ENCODE measurements around the gene ZFR.
"Not testable (repeated sequence)": the region's sequence is repeated elsewhere in the genome, so short reads cannot be mapped to it uniquely, and the experiment has no call there.

Gene ZFR

GRCh38 chr5:32403760-32404159 is 40.8 kb downstream of the ZFR start:
- DNase-seq = no peak

- no peak for DNase-seq
Observed at GRCh38 chr5:32400401-32400800, 44.1 kb downstream of the ZFR start.

GRCh38 chr5:32398754-32399153 is 45.8 kb downstream of the ZFR start:
- DNase-seq = not testable (repeated sequence)

DNA sequence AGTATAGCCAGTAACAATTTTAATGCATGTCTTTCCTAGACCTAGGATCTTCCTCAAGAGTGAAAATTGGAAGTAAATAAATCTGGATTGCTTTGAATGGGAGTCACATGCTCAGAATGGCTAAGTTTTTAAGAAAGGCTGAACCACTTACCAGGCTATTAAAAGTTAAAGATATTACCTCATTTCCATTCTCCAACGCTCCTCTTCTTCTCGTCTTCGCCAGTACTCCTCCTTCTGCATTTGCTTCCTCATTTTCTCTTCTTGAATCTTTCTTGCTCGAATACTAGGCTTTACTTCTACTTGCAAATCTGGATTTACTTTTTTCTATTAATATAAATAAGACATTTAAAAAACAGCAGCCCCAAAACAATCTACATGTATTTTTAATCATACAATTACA is 49.6 kb downstream of the ZFR start:
- no peak for DNase-seq

GRCh38 chr5:32392039-32392438 is 52.5 kb downstream of the ZFR start:
- no peak for DNase-seq

DNA sequence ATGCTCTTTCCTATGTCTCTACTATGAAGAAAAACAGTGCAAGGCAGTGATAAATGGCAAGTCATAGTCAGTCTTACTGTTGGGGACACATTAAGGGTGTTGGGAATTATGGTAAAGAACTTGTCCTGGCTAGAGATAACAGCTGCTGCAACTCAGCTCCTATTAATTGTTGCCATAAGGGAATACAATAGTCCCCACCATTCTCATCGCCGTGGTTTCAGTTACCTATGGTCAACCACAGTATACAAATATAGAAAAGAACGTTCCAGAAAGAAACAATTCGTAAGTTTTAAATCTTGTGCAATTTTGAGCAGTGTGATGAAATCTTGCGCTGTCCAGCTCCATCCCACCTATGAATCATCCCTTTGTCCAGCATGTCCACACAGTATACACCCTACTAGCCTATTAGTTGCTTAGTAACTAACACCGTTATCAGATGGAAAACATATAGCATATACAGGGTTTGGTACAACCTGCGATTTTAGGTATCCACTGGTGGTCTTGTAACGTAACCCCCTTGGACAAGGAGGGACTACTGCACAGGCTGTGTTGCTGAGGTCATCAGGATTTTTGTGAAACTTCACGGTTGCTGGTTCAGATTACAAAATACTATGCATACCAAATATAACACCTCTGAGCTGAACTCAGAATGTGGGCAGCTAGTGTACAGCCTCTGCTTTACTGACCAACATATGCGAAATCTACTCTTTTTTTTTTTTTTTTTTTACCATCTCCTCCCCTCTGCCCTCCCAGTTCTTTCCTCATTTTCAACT is 53.5 kb downstream of the ZFR start:
- no peak for DNase-seq

DNA sequence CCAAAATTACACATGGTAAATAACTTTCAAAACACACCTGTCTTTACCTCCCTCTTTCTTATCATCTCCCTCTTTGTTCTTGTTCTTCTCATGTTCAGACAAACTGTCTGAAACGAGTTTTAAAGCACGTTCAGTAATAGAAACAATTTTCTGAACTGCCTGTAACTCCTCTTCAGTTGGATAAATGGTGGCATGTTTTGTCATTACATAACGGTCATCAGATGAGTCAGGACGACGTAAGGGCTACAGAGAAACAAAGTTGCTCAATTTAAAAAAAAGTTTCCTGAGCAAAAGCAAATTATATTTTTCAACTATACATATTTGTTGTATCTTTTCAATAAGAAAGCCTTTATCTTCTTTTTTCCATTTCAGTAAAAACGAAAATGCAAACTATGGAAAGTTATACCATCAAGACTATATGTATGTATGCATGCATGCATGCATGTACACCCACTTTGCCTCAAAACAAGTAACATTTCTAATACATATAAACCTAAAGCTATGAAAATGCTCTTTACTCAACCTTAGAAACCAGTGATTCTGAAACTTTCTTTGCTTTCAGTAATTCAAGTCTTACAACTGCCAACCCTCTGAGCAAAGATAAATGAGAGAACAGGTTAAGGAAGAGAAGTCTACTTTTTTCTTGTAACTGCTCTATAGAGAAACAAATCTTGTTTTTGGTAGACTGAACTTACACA is 56.0 kb downstream of the ZFR start:
- DNase-seq = no peak

- DNase-seq = no peak
Observed at GRCh38 chr5:32387841-32388240, 56.7 kb downstream of the ZFR start.

DNA sequence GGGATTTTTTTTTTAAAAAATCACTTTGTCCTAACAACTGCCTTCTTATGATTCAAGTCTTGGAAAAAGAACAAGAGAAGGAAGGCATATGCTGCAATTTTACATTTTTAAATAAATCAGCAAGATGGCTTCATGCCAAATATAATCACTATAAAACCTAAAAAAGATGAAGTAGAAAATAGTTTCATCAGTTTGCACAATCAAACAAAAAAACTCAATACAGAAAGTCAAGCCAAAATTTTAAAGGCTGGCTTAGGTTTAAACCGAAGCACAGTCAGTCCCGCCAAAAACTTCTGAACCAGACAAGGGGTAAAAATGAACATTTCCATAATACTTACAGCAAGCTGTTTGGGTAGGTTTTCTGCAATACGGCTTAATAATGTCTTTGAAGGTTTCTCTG is 57.3 kb downstream of the ZFR start:
- no peak for DNase-seq

- no peak for DNase-seq
Observed at GRCh38 chr5:32384621-32385020, 59.9 kb downstream of the ZFR start.

DNA sequence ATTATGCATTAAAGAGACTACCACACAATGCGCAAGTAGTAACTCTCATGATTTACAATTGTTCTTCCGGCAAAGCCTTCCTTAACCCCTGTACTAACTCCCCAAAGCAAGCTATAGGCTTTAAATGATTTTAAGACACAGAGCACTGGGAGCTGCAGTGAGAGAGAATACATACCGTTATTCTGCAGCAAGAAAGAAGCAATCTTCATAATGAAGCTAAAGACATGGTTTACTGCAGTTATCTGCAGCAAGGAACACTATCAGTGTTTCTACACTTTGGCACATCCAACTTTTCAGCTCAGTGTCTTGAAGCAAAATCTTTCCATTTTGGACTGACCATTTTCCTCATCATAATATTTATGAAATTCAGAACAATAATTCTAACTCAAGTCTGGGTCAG is 61.0 kb downstream of the ZFR start:
- no peak for DNase-seq

DNA sequence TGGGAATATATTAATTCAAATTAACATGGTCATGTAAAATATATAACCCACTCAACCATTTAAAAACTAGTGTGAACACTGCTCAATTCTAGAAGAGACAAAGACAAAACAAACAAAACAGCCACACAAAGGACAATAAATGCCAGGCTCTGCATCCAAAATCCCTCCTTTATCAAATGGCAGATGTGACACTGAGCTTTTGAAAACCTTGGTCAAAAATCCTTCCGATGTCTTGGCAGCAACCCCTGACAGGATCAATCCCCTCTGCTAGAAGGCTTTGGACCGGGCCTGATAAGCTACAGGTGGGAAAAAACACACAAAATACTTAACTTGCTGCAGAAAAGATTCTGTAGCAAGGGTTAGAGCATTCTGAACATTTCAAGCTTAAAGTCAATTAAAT is 61.5 kb downstream of the ZFR start:
- DNase-seq = no peak

DNA sequence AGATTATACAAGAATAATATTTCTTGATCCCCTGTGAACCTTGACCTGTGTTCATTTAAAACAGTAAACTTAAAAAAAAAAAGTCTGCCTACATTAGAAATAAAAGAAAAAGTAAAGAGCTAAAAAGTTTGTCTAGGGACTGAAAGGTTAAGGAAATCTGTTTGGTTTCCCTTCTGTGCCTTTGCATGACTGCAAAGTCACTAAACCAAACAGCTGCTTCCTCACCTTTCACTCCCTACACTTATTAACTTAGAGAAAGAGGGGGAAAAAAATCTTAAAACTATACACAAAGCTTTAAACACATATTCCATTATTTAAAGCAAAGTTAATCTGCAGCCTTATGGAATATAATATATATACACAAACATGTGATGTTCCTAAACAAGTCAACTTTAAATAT is 65.1 kb downstream of the ZFR start:
- DNase-seq = no peak

DNA sequence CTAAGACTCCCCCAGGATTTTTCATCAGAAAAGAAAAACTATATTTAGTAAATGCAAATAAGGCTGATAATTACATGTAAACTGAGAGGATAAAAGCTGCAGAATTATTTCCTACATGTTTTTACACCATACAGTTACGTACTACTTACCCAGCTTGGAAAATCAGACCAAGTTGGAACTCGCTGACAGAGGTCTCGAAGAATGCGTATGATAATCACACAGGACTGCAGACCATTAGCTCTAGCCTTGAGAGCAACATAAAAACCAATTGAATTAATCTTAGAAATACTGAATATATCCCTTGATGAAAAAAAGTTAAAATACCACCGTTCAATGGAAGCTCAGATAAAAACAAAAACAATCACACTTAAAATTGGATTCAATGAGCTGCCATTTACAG is 65.6 kb downstream of the ZFR start:
- DNase-seq = no peak

- DNase-seq = no peak
Observed at GRCh38 chr5:32369542-32370155, 74.9 kb downstream of the ZFR start.

- DNase-seq = no peak
Observed at GRCh38 chr5:32369032-32369431, 75.5 kb downstream of the ZFR start.

- not testable (repeated sequence) for DNase-seq
Observed at GRCh38 chr5:32367271-32367670, 77.3 kb downstream of the ZFR start.

DNA sequence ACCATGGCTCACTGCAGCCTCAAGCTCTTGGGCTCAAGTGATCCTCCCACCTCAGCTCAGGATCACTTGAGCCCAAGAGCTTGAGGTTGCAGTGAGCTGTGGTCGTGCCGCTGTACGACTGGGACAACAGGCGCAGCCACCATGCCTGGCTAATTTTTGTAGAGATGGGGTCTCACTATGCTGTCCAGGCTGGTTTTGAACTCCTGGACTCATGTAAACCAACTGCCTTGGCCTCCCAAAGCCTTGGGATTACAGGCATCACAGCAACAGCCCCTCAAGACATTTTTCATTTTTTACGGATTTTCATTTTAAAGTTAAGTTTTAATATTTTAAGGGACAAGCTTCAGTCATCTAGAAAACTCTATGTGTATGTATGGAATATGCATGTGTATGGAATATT is 78.9 kb downstream of the ZFR start:
- DNase-seq = no peak

DNA sequence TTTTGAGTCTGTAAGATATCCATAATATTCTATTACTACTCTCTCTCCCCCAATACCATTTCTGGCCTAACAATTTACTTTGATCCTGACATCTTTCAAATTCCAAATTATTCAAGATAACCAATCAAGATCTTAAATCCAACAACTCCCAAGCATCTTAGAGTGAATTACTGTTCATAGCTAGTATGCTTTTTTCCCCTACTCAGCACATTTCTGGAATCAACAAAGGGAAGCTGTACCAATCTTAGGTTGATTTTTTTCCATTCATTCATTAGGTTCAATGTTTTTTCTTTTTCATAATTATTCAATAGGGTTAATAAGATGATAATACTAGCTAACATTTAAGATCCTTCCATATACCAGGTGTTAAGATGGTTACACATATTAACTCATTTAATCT is 81.5 kb downstream of the ZFR start:
- no peak for DNase-seq

DNA sequence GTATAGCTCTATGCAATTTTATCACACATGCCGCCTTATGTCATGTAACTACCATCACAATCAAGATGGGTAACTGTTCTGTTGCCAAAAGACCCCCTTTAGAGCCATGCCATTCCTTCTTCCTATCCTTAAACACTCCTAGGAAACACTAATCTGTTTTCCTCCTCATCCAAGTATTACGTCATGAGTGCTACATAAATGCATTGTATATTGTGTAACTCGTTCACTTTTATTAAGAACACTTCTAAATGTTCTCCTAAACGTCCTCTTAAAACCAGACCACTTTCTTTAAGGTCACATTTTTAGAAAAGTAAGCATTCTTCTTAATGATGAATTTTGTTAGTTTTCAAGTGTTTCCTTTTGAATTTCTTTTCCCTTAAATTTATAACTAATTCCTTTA is 82.0 kb downstream of the ZFR start:
- DNase-seq = no peak

GRCh38 chr5:32360906-32361305 is 83.6 kb downstream of the ZFR start:
- no peak for DNase-seq

GRCh38 chr5:32358611-32359010 is 85.9 kb downstream of the ZFR start:
- DNase-seq = no peak

GRCh38 chr5:32357658-32358057 is 86.9 kb downstream of the ZFR start:
- DNase-seq = no peak

DNA sequence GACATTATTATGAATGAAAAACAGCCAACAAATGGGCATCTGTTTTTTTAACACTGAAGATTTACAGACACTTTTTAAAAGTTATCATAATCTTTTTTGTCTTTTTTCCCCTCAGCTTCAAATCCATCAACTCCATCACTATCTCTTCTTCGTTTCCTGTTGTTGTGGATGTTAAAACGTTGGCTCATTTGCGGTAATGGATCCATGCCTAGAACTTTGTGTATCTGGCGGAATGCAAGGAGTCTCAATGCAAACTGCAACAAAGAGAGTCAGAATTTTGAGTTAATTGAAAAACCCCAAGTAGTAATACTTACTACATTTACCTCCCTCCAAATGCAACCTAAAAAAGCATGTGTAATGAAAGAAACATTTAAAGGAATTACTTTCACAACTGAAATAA is 88.9 kb downstream of the ZFR start:
- no peak for DNase-seq

All from NCI-H2107 (cell line).